Measurements from ENCODE around the gene SLC6A3. TPM values are rescaled to one million over a fixed set of nuclear protein-coding genes. Genes with fewer than 3 reads are reported as not detected.
"Not testable (repeated sequence)": the region's sequence is repeated elsewhere in the genome, so short reads cannot be mapped to it uniquely, and the experiment has no call there.

Gene SLC6A3
- total RNA-seq, 1 experiment from 2014 or later: not detected

DNA sequence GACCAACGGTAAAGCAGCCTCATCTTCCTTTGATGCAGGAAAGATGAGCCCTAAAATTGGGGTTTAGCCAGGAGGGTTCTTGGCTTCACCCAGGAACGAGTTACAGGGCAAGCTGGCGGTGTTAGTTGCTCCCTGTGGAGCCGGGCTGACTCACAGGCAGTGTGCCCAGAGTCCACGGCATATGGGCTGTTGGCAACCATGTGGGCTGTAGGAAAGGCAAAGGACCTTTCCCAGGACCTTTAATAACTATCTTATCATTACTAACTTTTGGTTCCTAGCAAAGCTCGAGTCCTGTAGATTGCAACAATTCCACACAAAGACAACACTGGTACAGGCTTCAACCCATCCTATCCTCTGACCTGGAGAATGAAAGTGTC is 70.6 kb downstream of the SLC6A3 start:
- no peak for DNase-seq (ENCODE audit: low spot score)

DNA sequence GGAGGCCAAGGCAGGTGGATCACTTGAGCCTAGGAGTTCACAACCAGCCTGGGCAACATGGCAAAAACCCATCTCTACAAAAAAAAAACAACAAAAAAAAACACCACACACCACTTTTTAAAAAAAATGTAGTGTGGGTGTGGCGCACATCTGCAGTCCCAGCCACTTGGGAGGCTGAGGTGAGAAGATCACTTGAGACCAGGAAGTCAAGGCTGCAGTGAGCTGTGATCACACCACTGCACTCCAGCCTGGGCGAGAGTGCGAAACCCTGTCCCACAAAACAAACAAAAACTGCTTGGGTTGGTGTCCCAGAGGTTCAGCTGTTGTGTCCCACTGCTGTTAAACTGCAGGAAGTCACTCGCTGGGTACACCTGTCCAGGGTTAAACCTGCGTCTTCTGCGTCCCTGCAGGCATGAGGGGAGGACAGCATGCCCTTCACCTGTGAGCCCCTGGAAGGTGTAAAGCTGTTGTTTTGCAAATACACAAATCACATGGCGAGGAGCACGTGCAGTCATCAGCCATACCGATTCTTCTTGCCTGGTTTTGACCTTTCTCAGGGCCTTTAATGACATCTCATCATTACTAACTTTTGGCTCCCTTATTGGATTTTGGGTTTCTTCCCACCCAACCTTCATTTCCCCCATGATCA is 71.1 kb downstream of the SLC6A3 start:
- no peak for DNase-seq (ENCODE audit: low spot score)

DNA sequence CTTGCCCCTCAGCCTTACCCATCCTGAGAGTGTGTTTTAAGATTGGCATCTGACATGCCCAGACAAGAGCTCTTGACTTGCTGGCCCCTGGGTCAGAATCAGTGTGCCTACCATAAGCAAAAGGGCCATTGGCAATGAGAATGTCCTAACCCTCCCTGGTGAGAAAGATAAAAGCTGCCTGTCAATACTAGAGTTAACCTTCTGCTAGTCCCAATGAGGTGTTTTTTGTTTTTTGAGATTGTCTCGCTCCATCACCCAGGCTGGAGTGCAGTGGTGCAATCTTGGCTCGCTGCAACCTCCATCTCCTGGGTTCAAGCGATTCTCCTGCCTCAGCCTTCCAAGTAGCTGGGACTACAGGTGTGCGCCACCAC is 73.3 kb downstream of the SLC6A3 start:
- DNase-seq (ENCODE audit: low spot score): not testable (repeated sequence)

DNA sequence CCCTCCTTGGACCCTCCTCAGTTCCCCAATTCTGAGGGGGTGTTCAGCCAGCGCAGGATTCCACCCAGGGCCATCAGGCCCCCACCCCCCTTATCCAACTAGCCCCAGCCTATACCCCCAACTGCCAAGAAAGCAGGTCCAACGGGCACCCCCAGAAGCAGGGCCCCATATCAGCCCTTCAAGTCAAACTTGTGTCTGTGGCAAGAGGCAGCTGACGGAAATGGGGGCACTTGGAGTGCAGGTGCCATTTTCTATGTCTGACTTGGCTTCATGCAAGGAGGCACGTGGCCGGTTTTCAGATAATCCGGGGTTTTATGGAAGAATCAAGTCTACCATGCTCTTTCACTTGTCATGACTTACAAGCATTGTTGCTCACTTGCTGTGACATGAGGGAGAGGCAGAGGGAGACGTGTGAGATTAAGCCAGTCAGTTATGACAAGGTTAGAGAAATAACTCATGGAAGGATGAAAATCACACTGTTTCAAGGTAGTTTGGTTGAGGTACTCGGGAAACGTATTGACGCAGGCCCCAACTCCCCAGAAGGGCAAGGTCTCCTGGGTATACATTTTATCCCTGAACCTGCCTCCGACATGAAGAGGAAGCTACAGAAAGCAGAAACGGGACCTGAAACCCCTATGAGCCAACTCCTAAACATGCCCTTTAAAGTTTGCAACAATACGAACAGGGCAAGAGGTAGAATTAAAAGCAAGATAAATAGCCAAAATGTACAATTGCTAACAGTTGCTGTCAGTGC is 73.8 kb downstream of the SLC6A3 start:
- no peak for DNase-seq (ENCODE audit: low spot score)

DNA sequence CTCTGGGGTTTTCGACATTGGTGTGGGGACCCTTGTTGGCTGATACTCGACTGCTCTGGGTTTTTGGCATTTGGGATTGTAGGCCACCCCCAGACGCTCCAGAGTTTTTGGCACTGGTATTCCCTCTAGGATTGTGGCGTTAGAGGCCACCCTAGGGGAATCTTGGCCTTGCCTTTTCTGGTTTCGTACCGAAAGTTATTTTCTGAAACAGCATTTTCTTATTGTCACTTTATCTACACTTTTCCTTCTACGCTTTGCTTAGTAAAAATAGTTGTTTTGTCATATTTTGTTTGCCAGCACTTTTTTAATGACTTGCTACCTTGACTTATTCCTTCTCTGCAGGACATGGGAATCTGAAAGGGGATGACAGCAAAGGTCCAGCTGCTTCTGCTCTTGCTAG is 75.2 kb downstream of the SLC6A3 start:
- DNase-seq (ENCODE audit: low spot score): no peak

DNA sequence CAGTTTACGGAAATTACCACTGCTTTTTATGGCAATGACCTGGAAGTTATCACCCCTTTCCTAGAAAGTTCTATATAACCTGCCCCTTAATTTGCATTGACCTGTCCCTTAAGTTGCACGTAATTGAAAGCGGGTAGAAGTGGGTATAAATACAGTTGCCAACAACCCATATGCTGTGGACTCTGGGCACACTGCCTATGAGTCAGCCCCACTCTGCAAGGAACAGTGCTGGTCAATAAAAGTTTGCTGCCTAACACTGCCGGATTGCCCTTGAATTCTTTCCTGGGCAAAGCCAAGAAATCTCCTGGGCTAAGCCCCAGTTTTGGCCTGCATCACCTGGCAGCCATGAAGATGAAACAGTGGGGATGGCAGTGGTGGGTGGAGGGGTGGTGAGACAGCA is 76.5 kb downstream of the SLC6A3 start:
- no peak for DNase-seq (ENCODE audit: low spot score)

DNA sequence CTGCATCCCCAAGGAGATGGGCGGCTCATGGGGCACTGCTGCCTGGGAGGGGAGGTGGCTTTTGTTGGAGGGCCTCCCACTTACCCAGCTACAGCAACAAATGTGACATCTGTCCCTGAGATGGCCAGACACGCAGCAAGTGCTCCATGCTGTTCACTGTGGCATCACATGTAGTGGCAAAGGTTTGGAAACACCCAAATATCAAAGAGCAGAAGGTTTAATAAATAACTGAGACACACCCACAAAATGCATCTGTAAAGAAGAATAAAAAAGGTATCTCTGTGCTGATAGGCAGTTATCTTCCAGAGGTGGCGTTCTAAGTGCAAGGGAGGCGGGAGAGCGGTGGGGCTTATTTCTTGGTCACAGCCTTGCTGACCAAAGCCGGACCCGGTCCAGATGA is 77.0 kb downstream of the SLC6A3 start:
- no peak for DNase-seq (ENCODE audit: low spot score)

DNA sequence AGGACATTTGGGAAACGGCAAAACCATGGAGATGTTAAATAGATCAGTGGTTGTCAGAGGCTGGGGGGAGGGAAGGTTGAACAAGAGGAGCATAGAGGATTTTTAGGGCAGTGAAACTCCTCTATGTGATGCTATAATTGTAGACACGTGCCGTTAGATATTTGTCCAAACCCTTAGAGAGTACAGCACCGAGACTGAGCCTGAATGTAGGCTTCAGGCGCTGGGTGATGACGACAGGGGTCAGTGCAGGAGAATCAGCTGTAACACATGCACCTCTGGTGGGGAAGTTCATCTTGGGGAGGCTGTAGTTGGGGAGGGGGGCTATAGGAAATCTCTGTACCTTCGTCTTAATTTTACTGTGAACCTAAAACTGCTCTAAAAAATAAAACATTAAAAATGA is 78.1 kb downstream of the SLC6A3 start:
- DNase-seq (ENCODE audit: low spot score): no peak

DNA sequence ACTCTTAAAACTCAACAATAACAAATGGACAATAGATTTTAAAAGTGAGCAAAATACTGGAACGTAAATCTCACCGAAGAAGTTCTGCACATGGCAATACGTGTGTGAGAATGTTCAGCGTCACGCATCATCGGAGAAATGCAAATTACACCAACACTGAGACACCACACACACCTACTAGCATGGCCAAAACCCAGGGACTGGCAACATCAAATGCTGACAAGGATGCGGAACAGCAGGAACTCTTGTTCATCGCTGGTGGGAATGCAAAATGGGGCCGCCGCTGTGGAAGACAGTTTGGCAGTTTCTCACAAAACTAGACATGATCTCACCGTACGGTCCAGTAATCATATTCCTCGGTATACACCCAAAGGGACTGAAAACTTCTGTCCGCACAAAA is 78.7 kb downstream of the SLC6A3 start:
- no peak for DNase-seq (ENCODE audit: low spot score)

DNA sequence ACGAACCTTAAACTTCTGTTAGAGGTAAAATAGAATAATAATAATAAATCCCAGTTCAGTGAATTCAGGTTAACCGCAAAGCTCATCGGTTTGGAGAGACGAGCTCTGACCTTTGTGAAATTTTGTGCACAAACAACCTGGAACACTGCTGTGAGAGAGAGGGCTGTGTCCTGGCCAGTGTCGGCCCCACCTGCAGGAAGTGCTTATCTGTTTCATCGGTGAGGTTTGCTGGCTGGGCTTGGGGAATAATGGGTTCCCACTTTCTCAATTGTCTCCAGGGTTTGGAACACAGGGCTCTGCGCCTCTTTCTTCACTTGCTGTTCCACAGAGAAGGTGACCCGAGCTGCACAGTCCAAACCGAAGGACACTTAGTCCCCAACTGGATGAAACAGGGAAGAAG is 81.0 kb downstream of the SLC6A3 start:
- DNase-seq (ENCODE audit: low spot score): no peak

DNA sequence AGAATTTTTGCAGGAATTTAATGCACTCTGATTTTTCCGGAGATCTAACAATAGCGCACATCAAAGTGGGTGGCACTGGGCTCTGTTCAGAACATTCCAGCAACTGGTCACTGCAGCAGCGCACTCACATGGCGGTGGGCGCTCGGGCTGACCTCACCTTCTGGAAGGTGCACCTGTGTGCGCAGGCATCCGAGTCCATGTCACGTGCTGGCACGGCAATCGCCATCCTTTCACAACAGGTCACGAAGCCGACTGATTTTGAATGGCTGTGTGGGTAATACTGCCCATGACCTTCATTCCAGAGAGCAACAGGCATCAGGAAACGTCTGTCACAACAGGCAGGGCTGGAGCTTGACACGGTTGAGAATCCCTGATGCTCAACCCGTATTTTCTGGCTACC is 81.7 kb downstream of the SLC6A3 start:
- DNase-seq (ENCODE audit: low spot score): no peak

DNA sequence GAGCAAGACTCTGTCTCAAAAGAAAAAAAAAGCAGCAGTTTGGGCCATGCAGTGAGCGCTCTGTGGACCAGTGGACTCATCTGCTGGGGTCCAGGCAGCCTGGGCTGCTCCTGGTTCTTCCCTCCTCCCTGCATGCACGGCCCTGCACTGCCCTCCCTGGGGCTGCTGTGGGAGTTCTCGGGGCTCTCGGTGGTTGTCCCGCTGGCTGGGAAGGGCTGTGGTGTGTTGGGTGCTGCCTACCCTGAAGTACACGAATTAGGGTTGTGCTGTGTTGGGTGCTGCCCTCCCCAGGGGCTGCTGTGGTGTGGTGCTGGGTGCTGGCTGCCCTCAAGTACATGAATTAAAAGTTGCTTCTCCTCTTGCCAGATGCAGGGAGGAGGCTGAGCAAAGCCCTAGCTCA is 82.1 kb downstream of the SLC6A3 start:
- no peak for DNase-seq (ENCODE audit: low spot score)

DNA sequence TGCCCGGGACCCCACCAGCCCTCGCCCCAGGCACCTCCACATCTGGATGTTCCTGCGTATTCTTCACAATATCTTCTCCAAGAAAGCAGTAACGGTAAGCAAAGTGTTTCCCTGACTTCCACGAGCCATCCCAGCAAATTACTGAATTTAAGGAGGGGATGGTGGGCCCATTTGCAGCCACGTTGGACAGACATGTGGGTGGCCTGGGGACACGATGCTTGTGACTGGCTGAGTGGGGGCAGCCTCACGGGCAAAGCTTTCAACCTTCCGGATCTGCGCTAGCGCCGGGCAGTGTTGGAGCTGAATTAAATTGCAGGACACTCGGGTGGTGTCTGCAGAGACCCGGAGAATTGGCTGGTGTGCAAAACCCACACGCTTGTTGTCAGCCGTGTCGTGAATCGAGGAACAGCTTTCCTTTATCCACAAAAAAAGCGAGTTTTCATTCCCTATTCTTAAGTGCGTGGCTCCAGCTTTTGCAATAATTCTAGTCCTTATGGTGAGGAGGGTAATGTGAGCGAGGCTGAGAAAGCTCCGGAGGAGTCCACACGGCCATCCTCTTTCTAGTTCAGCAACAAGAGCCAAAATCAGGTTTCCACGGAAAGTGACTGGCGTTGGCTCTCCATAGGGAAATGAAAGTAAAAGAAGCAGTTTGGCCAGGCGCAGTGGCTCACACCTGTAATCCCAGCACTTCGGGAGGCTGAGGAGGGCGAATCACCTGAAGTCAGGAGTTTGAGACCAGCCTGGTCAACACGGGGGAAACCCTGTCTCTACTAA is 82.8 kb downstream of the SLC6A3 start:
- DNase-seq (ENCODE audit: low spot score): no peak

DNA sequence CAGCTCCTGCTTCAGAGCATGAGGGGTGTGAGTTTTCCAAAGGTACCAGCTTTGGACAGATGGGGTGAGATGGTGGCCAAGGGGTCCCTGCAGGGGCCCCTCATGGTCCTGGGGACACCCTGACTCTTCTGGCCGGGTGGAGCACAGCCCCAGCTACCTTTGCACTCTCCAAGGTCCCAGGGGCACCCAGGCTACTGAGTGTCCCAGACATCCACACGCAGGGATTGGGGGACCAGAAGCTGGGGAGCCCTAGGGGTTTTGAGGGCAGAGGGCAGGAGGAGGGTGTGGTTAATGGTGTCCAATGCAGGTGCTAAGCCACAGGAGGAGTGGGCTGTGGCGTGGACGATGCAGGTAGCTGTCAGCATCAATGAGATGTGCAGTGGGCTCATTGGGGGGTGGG is 84.4 kb downstream of the SLC6A3 start:
- DNase-seq (ENCODE audit: low spot score): no peak

DNA sequence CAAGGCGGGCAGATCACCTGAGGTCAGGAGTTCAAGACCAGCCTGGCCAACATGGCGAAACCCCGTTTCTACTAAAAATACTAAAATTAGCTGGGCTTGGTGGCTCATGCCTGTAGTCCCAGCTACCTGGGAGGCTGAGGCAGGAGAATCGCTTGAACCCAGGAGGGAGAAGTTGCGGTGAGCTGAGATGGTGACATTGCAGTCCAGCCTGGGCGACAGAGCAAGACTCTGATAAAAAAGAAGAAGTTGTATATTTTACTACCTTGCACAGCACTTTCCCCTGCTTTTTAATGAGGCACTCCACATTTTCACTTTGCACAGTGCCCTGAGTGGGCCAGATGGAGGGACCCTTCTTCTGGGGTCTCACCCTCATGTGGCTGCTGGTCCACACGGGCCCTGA is 84.9 kb downstream of the SLC6A3 start:
- not testable (repeated sequence) for DNase-seq (ENCODE audit: low spot score)

DNA sequence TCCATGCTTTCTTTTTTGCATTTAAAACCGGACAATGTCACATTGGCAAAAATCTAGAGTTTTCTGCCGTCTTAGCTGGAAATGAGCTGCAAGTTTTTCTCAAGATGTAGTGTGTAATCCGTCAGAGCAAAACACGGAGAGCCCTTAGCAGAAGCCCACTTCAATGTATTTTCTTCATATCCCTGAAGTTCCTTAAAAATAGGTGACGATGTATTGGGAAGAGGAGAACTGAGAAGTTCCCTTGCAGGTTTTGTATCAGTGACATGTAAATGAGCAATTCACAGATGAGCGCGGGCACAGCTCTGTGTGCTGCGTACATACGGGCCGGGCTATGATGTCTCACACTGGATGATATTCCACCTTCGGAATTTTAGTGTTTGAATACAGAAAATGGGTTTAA is 85.5 kb downstream of the SLC6A3 start:
- no peak for DNase-seq (ENCODE audit: low spot score)

DNA sequence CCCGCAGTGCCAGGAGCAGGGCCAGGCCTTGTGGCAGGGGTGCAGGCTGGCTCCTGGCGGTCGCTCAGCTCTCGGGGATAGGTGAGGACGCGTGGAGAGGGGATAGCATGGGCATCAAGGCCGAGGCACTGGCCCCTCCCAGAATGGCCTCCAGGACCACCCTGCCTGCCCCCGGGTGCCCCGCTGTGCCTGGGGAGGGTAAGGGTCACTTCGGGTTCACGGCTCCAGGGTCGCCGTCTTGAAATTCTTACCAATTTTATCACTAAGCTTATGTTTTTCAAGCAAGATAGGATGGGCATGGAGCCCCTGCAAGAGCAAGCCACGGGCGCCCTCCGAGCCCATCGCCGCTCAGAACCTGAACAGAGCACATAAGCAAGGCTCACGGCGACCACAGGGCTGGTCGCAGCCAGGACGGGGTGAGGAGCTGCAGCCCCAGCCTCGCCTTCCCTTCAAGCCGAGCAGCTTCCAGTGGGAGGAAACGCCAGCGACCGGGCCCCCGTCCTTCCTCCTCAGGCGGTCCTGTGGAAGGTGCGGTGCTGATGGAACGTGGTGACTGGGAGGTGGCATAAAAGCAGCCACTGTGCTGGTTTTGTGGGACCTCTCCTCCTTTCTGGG is 86.1 kb downstream of the SLC6A3 start:
- no peak for DNase-seq (ENCODE audit: low spot score)

DNA sequence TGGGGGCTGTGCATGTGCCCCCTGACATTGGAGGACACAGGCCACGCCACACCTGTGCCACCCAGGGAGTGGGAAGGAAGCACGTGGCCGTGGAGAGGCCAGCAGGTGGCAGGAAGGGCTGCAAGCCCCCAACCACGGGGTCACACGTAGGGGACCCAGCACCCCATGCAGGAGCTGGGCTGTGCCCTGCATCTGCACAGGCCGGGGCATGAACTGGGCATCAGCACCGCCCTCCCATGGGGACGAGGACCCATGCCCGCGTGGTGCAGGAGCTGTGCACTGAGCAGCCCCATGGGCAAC is 86.6 kb downstream of the SLC6A3 start:
- DNase-seq (ENCODE audit: low spot score): no peak

DNA sequence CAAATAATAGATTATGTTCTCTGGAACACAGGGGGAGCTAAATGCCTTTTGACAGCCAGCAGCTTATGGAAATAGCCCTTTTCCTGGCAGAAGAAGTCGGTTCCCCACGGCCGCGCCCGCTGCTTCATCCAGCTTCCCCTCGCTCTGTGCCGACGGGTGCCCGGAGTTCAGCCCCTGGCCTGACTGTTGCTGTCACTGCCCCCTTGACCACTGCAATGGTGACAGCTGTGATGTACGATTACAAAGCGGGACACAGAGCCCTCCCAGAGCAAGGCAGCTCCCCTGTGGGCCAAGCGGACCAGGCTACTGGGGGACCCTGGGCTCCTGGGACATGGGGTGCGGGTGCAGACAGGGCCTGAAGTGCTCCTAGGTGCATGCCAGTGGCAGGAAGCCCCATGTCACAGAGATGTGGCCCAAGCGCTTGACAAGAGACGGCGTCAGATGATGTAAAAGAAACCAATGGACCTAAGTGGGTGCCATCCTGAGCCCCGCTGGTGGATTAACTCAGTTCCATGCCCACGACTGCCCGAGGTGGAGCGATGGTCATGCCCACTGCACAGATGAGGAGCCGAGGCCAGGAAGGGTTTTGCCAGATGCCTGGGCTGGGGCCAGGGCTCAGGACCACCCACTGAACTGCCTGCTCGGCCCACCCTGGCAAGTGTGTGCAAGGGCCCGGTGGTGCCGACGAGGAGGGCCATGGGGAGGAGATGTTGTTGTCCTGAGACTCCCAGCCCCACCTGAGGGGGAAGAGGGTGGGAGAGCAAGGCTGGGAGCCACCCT is 87.1 kb downstream of the SLC6A3 start:
- DNase-seq (ENCODE audit: low spot score): no peak

DNA sequence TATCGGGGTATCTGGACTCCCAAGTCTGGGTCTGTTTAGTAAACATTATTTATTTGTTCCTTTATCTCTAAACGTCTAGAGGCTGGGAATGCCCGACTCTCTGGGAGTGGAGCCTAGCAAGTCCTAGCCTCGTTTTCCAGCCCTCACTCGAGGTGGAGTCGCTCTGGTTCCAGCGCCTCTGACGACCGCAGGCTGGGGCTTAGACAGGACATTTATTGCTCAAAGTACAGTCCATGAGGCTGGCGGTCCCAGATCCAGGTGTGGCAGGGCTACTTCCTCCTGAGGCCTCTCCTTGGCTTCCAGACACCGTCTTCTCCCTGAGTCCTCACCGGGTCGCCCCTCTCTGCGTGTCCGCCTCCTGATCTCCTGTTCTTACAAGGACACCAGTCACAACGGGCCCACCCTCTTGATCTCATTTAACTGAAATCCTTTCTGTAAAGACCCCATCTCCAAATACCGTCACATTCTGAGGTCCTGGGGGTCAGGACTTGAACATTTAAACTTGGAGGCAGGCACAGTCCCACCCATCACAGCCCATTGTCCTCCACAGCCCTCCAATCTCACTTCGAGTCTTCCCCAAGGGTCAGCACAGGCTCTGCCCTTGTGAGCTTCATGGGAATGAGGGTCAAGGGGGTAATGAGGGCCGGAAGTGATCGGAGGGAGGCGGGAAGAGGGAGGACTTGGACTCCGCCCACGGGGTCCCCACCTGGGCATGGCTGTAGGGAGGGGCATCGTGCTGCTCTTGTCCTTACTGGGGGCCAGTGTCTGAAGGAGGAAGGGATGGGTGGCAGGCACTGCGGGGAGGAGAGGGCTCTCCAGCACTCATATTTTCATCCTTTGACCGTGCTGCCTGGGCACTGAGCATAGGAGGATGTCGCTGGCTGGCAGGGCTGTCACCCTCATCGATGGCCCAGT is 88.1 kb downstream of the SLC6A3 start:
- no peak for DNase-seq (ENCODE audit: low spot score)

DNA sequence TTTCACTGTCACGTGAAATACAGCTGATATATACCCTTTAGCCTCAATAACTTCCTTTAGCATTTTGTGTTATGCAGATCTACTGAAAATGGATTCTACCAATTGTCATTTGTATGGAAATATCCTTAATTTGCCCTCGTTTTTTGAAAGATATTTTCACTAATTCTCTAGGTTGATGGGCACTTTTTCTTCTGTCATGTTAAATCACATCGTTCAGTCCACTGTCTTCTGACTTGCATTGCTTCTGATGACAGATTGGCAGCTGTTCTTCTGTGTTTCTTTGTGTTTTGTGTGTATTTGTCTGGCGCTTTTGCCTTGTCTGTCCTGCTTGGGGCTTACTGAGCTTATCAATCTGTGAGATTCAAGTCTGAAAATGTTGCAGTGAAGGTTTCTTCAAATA is 90.7 kb downstream of the SLC6A3 start:
- no peak for DNase-seq (ENCODE audit: low spot score)
